Stimulated activated CD4-positive, alpha-beta T cell treated with anti-CD3 and anti-CD28 coated beads, Interleukin-12 subunit alpha, Interleukin-12 subunit beta, amount 100 ng/mL, for 48 hours (primary cell): ENCODE measurements around the gene SNRPB2.

Experiments
- DNase-seq, 3 donors: peaks; one replicate each; pipeline ENCODE4 v3.0.0-alpha.2; 2020; ENCODE audit warnings: low read depth in 2 of 3, low spot score in 1 of 3

SNRPB2 gene

DNA sequence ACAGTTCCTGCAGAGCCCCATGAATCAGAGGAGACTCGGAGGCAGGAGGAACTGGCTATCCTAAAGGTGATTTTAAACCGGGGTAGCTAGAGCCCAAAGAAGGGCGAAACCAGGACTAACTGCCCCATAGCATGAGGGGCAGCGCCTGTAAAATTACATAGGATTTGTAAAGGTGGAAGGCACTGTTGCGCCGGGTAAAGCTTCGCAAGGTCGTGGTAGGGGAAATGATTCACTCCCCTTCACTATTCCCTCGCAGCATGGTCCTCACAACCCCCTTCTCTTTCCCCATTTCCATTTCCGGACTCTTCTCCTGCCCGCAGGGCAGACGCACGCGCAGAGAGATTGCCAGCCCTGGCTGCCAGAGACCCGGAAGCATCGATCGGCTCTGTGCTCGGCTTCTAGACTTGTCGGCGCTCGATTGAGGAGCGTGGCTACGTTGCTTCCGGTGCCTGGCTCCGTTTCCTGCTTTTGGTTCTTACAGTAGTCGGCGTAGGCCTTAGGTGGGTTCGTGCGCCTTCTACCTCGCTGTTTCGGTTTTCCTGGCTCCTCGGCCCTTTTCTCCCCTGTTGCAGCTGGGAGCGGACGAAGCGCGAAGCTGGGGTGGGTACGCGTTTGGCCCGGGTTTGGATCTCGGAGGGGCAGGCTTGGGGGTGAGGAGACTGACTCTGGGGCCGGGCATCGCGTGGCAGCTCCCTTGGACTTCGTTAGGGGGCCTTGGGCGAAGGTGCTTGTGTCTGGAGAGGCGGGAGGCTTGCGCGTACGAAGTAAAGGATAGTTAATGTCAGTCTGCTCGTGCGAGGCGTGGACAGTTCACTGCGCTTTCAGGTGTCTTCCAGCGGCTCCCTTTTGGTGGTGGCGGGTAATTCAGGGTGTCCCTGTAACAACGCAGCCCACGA, at the start of gene SNRPB2:
SNRPB2 (plus strand) TSS at position 462 of the 896 bp plus-strand sequence. CDS start 1,677 bp downstream, outside the sequence.
- DNase-seq, result peak; percentile 79 to 86 (median 85)

GRCh38 chr20:16684416-16684815, 45.4 kb upstream of the SNRPB2 start:
- no peak for DNase-seq

DNA sequence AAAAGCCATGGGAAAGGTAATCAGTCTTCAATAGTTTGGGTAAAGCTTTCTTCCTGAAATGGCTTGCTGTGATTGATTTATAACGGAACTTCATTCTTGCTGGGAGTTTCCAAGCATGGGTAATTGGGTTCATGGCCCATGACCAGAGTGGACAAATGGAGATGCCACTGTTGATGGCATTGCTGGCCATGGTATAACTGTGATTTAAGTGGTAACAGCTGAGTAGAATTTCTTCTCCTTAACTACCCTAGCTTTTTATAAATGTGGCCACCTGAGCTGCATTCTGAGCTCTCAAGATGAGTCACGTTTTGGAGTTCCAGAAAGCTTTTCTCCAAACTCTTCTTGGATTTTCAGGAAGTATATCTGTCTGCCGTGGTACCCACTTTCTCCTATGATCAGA, 39.9 kb upstream of the SNRPB2 start:
- DNase-seq, result no peak

DNA sequence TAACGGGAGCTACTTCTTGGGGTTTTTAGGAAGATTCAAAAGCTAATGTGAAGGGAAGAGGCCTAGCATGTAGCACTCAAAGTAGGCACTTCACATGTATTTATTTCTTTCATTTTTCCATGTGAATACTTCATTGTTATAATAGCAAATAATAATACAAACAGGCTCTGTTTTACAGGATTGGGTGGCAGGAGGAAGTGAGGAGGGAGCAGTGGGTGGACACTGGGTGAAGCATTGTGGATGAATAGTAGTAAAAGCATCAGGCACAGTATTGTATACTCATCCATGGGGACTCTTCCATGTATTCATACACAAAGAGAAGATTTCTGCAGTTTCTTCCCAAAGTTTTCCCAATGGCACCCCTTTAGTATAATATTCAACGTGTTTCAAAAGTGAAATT, 38.4 kb upstream of the SNRPB2 start:
- no peak for DNase-seq

DNA sequence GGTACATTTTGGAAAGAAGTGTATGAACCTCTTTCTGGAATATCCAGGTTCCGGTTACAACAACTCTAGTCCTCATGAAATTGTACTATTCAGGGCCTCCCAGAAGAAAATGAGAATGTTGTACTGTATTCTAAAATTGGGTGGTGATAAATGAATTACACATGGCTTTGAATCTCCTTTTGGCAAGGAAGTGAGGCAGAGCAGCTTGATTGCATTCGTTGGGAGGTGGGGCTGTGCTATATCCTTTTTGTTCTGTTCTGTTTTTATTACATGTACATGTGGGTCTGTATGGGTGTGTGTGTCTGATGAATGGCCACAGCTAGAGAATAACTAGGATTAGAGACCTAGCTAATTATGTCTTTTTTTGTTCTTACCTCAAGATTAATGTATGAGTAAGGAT, 37.8 kb upstream of the SNRPB2 start:
- no peak for DNase-seq

GRCh38 chr20:16692442-16692841, 37.4 kb upstream of the SNRPB2 start:
- DNase-seq, result no peak

GRCh38 chr20:16693278-16693677, 36.5 kb upstream of the SNRPB2 start:
- no peak for DNase-seq

- DNase-seq, result no peak
These were observed 35.7 kb upstream of the SNRPB2 start for GRCh38 chr20:16694161-16694560.

GRCh38 chr20:16695628-16696027, 34.2 kb upstream of the SNRPB2 start:
- DNase-seq, result no peak

GRCh38 chr20:16699293-16699692, 30.5 kb upstream of the SNRPB2 start:
- DNase-seq, result no peak

DNA sequence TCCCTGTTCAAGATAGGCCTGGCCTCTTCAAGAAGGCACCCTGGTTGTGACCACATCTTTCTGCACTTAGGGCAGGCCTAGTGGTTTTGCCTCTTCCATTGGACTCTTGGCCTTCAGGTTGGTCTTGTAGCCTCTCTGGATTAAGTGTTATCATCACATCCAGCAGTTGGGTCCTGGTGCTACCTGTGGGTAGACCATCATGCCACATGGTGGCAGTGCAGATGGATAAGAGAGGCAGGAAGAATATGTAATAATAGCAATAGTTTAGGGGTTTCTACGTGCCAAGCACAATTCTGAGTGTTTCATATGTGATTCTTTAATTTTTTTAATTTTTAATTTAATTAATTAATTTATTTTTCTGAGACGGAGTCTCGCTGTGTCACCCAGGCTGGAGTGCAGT, 28.5 kb upstream of the SNRPB2 start:
- no peak for DNase-seq

DNA sequence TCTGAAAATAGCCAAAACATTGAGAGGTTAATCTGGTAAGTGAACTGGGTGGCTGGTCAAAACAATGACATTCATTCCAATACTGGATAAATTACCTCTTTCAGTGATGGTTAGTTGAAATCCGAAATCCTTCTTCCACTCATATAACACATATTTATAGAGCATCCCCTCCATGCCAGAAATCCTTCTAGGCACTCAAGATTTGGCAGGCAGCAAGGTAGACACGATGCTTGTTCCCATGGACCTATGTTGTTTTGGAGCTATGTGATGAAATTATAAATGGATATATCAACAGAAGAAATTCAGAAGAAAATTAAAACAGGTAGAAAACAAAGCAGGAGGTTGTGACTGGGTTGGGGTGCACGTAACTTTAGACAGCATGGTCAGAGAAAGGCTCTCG, 26.3 kb upstream of the SNRPB2 start:
- no peak for DNase-seq

GRCh38 chr20:16707674-16708073, 22.2 kb upstream of the SNRPB2 start:
- DNase-seq, result no peak

- DNase-seq, result no peak
These were observed 21.2 kb upstream of the SNRPB2 start for GRCh38 chr20:16708602-16709001.

- no peak for DNase-seq
These were observed 20.8 kb upstream of the SNRPB2 start for GRCh38 chr20:16709017-16709416.

GRCh38 chr20:16710781-16711180, 19.0 kb upstream of the SNRPB2 start:
- no peak for DNase-seq

- DNase-seq, result no peak
These were observed 18.1 kb upstream of the SNRPB2 start for GRCh38 chr20:16711661-16712258.

DNA sequence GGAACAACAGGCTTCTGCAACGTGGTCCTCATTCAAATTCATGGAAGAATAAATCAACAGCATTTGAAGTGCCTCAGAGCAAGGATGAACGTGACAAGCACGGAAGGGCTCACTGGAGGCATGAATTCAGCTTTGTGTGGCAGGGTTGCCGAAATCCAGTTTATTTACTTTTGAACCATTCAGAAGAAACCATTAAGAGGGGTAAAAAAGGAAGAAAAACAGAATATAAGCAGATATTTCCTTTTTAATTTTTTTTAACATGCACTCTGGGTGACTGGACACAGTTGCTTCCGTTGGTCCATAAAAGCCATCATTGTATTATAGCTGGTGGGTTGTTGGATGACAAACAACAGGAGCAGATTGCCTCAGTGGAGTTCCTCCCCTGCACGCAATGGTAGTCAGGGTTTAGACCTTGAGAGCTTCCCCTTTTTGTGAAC, 17.3 kb upstream of the SNRPB2 start:
- no peak for DNase-seq

DNA sequence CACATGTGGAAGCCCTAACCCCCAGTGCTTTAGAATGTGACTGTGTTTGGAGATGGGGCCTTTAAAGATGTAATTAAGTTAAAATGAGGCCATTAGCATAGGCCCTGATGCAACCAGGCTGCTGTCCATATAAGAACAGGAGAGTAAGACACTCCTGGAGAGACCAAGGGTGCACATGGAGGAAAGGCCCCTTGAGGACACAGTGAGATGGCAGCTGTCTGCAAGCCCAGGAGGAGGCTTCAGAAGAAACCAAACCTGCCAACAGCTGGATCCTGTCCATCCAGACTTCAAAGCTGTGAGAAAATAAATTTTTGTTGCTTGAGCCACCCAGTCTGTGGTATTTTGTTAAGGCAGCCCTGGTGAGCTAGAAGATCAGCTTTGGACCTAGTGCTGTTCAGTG, 16.8 kb upstream of the SNRPB2 start:
- no peak for DNase-seq

GRCh38 chr20:16714242-16714641, 15.6 kb upstream of the SNRPB2 start:
- no peak for DNase-seq

- DNase-seq, result no peak
These were observed 15.1 kb upstream of the SNRPB2 start for GRCh38 chr20:16714751-16715150.

DNA sequence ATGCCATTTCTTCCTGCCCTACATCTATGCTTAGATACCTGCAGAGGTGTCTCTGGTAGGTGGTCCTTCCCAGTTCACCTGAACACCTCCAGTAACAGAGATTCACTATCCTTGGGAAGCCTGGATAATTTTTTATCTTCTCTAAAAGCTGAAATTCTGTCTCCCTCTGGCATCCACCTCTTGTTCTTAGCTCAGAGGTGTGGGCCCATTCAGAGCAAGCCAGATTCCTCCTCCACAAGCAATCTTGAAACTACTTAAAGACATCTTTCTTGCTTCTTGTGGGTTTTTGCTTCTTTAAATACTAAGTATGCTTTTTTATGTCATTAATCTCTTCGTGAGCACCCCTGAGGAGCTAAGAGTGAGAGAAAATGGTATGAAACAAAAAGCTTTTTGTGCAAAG, 10.4 kb upstream of the SNRPB2 start:
- no peak for DNase-seq

DNA sequence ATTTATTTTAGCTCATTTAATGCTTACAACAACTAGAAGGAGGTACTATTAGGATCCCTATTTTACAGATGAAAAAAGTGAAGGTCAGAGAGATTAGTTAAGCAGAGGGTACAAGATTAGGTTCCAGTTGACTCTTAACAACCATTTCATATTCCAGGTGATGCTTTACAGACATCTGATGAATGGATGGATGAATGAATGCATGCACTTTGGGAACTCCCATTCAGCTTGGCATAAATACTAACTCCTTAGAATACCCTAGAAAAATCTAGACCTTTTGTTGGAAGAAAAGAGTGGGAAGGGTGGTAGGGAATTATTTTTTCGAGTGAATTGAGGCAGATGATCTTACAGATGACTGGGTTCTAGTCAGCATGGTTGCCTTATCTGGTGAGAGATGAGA, 746 bp upstream of the SNRPB2 start:
- no peak for DNase-seq
